ENCODE data around the gene MYOG. TPM values are rescaled to one million over a fixed set of nuclear protein-coding genes. Genes with fewer than 3 reads are reported as not detected.

Gene MYOG
- total RNA-seq, 1 experiment from 2014 or later = not detected

DNA sequence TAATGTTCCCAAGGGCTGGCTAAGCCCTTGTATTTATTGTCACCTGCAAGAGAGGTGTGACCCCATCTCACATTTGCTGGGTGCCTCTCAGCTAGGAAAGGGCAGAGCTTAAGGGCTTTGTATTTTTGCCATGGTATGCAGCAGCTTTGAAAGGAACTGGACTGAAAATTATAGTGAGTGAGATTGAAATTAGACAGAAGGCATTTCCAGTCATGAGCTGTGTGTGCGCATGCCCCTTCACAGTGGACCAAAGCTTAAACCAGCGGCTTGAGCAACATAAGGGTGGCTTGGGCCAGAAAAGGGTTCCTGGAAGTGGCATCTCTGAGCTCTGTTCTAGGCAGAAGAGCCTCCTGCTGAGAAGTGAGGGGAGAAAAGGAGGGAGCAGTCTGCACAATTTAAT lies 19.8 kb downstream of the MYOG start:
- H3K4me3 Mint-ChIP-seq = no peak overlapping the region

More for the DNA sequence above, 19.8 kb downstream of the MYOG start:
- H3K9ac ChIP-seq (ENCODE audit: extremely low read depth, insufficient read length, low read length) = no peak overlapping the region
- no peak overlapping the region for H4K5ac ChIP-seq (ENCODE audit: insufficient read length, low read depth, low read length)
- H3K27me3 ChIP-seq (ENCODE audit: insufficient read depth, low read length) = no peaks in the 10 kb centered on the region
- Mint-ChIP-seq H3K9me3 (peaks cover under 1 to 1% of the 10 kb centered on the region in 2 experiments; a peak in 2 of 5 replicates), H3K27me3 (ENCODE audit: low read depth) (no peaks in the 10 kb centered on the region), H3K27ac (peak overlapping the region in 1 of 3 experiments; percentile 16; a peak in 1 of 7 replicates), H3K4me1 (peaks cover 0 to 2% of the 10 kb centered on the region in 2 experiments; a peak in 1 of 4 replicates), H3K36me3 (ENCODE audit: insufficient read depth in 1 of 3, low read depth in 3 of 3) (peaks cover 1 to 18% (median 17%) of the 10 kb centered on the region in 3 experiments)
- TF ChIP-seq CTCF (conservative IDR thresholded peaks at IDR 0.05) = no peak
- no peak overlapping the region for H4K91ac ChIP-seq (ENCODE audit: insufficient read length, low read depth, low read length)
- no peak overlapping the region for H3K56ac ChIP-seq (ENCODE audit: insufficient read length, low read depth, low read length)
- no peak overlapping the region for H2AK5ac ChIP-seq (ENCODE audit: insufficient read length, low read length)
- H3K23me2 ChIP-seq (ENCODE audit: insufficient read length, low read depth, low read length, poor library complexity, severe bottlenecking) = no peaks in the 10 kb centered on the region
- no peak overlapping the region for H3T11ph ChIP-seq (ENCODE audit: low read length)
- no peak overlapping the region for H3K14ac ChIP-seq (ENCODE audit: insufficient read depth, low read length)
- no peak overlapping the region for H3K18ac ChIP-seq (ENCODE audit: insufficient read length, low read depth, low read length)
- no peaks in the 10 kb centered on the region for H3K4me1 ChIP-seq (ENCODE audit: insufficient read depth, low read length)
- H2BK15ac ChIP-seq (ENCODE audit: low read depth, low read length) = no peak overlapping the region
- H2BK120ac ChIP-seq (ENCODE audit: low read depth, low read length, poor library complexity, severe bottlenecking) = no peak overlapping the region
- no CpG with 5 or more reads among the region's 2 CpGs for WGBS (ENCODE audit: extremely low coverage, insufficient read length, low lambda C conversion rate)
- no peak overlapping the region for H3K23ac ChIP-seq (ENCODE audit: insufficient read length, low read depth, low read length)
- H3K4me2 ChIP-seq (ENCODE audit: insufficient read depth, insufficient read length, low read length) = no peak overlapping the region
- no peak overlapping the region for H2AFZ ChIP-seq (ENCODE audit: low read length)
- DNase-seq = no peak
- no peak overlapping the region for H3K27ac ChIP-seq (ENCODE audit: insufficient read length, low read depth, low read length)
- no peaks in the 10 kb centered on the region for H4K20me1 ChIP-seq (ENCODE audit: control insufficient read depth, insufficient read depth, insufficient read length)
- no peak overlapping the region for H2BK12ac ChIP-seq (ENCODE audit: insufficient read length, low read depth, low read length)
- H3K4ac ChIP-seq (ENCODE audit: low read depth, low read length) = no peak overlapping the region
- no peak overlapping the region for H2BK5ac ChIP-seq (ENCODE audit: insufficient read length, low read length)
- H4K8ac ChIP-seq (replicated peaks; ENCODE audit: insufficient read length, low read depth, low read length) = no peak overlapping the region
- no peak overlapping the region for H2BK20ac ChIP-seq (ENCODE audit: low read depth, low read length, poor library complexity, severe bottlenecking)
- no peaks in the 10 kb centered on the region for H3K79me2 ChIP-seq (ENCODE audit: insufficient read depth, low read length)
- no peaks in the 10 kb centered on the region for H3K9me3 ChIP-seq (ENCODE audit: control insufficient read depth, low read depth, low read length)
- no peaks in the 10 kb centered on the region for H3K79me1 ChIP-seq (ENCODE audit: insufficient read depth, low read depth, low read length, poor library complexity, severe bottlenecking)
